Fibroblast of skin of left quadriceps (primary cell): ENCODE data around the gene HNRNPUL2.
A peak's percentile ranks its signal among the peaks of the same experiment; 100 is the strongest.

ENCODE experiments used
- DNase-seq, 2 experiments: peaks; one replicate each; pipeline ENCODE4 v3.0.0-alpha.2; 2013; ENCODE audit warnings: low read depth in 2 of 2

Gene HNRNPUL2

DNA sequence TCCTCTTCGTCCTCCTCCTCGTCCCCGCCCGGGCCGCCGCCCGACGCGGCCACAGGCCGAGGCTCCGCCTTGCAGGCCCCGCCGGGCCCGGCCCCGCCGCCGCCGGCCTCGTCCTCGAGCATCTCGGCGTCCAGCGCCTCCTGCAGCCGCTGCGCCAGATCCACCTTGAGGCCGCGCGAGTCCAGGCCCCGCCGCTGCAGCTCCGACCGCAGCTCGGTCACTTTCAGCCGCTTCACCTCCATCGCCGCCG lies 417 bp downstream of the HNRNPUL2 start:
- no peak for DNase-seq

DNA sequence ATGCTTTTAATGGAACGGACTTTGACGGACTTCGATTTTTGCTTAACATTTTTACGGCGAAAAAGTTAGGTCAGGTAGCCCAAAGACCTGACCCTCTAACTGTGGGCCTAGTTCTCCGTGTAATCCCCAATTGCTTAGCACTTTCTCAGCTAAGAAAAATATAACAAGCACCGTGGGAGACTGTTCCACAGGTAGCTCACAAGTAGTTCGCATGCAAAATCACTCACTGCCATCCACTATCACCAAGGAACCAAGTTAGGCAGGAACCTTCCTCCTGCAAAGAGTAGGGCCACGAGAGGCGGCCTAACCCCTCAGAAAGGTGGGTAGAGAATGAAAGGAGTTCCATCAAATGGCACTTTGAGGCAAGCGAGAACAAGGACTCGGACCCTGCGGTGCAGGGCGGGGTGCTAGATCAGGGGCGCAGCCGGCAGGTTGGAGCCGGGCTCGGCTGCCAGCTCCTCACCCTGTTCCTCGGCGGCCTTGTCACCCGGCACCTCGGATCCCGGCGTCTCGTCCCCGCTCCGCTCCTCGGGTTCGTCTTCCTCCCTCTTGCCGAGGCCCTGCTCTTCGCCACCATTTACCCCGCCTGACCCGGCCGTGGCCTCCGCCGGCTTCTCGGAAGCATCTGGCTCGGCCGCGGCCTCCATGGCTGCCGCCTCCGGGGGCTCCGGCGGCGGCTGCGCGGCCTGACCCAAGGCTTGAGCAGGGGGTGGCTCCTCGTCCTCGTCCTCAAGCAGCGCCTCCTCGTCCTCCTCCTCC lies 922 bp downstream of the HNRNPUL2 start:
- no peak for DNase-seq

- no peak for DNase-seq
Observed at GRCh38 chr11:62725646-62726045, 1.6 kb downstream of the HNRNPUL2 start.

DNA sequence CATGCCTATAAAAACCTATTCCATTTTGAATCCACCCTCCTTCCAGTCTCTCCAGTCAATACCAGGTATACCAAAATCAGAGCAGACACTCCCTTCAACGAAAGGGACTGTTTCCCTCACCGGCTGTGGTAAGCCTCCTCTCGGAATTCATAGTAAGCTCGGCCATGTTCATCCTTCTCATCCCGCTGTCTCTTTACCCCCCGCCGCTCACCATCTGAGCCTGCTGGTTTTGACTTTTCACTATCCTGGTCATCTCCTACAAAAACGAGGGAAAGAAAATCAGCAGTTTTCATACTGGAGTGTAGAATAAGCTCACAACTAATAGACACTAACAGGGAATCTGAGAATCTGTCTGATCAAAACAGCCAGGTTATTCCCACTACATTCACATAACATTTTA lies 3.1 kb downstream of the HNRNPUL2 start:
- DNase-seq: no peak

DNA sequence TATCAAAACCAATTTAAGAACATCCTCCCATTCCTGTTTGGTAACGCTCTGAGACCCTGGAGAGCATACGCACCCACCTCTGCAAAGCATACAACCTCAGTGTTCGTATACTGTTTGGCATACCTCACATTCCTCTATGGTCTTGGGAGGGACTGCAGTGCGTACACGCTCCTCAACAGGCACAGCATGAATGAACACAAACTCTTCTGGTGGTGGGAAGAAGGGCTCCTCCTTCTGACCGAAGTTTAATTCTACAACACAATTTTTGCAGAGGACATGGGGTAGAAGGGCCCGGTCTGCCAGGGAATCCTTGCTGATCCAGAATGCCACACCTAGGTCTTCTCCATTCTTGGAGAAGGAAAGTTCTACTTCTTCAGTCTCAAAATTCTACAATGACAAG lies 5.3 kb downstream of the HNRNPUL2 start:
- no peak for DNase-seq

DNA sequence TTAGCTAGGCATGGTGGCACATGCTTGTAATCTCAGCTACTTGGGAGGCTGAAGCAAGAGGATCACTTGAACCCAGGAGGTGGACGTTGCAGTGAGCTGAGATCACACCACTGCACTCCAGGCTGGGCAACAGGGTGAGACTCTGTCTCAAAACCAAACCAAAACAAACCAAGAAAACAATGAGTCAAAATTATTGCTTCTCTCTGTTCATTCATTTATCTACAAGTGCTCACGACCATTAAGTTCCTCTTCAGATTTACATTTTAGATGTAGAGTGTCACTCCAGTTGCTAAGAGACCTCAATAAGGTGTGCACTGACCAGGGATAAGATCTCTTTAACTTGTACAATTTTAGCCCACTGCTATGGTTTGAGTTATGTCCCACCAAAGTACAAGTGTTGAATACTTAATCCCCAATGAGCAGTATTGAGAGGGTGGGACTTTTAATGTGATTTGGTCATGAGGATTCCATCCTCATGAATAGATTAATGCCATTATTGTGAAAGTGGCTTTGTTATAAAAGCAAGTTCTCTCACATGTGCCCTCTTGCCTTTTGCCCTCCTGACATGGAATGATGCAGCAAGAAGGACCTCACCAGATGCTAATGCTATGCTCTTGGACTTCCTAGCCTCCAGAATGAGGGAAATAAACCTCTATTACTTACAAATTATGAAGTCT lies 7.8 kb downstream of the HNRNPUL2 start:
- DNase-seq: no peak

DNA sequence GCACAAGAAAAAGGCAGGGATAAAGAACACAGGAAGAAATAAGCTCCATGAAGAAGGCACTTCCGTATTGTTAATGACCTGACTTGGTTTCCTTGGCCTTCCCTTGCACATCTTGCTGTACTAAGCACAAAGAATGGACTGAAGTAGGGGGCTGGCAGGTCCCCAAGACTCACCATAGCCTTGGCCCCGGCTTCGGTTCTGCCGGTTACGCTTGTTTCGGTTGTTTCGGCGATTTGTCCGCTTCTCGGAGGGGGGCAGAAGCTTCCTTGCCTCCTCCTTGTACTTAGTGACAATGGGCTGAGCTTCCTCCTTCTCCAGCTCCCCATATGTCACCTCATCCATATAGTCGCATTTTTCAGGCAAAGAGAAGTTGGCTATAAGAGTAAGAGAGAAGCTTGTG lies 10.4 kb downstream of the HNRNPUL2 start:
- DNase-seq: no peak

- no peak for DNase-seq
Observed at GRCh38 chr11:62716206-62716605, 11.1 kb downstream of the HNRNPUL2 start.

DNA sequence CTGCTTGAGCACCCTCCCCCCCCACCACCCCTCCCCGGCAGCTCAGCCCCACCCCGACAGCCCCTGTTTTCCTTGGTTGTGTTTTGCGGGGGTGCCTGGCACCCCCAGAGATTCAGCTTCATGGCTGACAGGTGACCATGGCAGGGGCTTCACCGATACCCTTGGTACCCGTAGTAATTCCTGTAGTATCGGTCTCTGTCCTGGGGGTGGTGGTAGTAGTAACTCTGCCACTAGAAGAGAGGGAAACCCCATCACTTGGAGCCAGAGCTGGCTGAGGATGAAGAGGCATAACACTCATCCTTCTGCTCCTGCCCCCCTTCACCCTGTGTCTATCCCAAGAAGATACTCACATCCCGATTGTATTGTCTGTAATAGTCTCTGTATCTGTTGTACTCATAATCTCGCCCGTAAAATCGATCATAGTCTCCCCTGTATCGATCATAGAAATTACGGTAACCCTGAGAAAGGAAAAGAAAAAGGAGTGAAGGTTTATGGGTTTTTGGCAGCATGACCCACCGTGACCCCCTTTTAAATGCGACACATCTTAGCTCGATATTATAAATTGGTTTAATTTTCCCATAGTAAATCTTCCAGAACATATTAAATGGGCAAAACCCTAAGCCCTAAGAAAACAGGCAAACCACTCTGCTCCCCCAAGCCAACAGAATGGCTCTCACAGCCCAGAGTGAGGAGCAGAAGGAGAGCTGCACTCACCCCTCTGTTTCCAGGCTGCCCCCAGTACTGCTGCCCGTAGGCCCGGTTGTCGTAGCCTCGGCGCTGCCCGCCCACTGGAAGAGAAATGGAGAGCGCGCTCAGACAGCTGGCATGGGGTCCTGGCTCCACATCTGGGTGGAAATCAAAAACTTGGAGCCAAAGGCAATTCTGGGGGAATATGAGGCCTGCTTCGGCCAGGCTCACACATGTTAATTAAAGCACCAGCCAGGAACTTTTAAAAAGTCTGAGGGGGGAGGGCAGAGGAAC lies 11.8 kb downstream of the HNRNPUL2 start:
- DNase-seq: no peak

DNA sequence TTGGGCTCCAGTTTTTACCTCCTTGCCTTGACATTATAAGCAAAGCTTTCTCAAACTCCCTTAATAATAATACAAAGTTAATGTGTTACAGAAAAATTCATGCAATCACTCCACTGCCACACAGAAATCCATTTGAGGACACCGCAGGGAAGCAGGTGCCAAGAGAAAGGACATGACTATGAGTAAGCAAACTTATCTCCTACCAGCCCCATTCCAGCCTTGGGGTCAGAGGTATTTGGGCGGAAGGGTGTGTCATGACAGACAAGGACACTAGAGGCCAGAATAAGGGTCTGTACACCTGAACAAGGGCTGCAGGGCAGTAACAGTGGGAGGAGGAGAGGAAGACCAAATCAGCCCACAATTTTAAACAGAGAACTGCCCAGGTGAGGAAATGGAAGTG lies 13.9 kb downstream of the HNRNPUL2 start:
- DNase-seq: no peak

- no peak for DNase-seq
Observed at GRCh38 chr11:62712861-62713260, 14.4 kb downstream of the HNRNPUL2 start.

DNA sequence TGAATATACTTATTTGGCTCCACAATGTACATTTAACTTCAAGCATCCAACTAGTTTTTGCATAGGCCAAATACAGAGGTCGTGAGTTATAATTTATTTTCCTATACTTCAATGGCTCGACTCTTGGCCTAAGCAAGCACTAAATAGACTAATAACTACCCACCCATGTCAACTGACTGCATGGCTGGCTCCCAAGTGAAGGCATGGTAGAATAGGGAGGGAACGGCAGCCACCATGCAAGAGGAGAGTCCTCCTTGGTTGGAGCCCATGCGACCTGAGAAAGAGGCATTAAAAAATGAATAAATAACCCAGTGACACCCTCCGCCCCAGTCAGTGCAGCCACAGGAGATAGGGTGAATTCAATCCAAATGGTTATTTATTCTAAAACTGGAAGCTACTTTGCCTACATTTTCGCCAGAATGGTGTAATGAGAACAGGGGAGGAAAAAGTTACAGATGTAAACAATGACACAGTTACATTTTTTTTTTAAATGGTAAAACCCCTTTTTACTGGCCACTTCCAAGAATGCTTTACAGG lies 14.9 kb downstream of the HNRNPUL2 start:
- no peak for DNase-seq

GRCh38 chr11:62710001-62710345 lies 17.3 kb downstream of the HNRNPUL2 start:
- DNase-seq: no peak

DNA sequence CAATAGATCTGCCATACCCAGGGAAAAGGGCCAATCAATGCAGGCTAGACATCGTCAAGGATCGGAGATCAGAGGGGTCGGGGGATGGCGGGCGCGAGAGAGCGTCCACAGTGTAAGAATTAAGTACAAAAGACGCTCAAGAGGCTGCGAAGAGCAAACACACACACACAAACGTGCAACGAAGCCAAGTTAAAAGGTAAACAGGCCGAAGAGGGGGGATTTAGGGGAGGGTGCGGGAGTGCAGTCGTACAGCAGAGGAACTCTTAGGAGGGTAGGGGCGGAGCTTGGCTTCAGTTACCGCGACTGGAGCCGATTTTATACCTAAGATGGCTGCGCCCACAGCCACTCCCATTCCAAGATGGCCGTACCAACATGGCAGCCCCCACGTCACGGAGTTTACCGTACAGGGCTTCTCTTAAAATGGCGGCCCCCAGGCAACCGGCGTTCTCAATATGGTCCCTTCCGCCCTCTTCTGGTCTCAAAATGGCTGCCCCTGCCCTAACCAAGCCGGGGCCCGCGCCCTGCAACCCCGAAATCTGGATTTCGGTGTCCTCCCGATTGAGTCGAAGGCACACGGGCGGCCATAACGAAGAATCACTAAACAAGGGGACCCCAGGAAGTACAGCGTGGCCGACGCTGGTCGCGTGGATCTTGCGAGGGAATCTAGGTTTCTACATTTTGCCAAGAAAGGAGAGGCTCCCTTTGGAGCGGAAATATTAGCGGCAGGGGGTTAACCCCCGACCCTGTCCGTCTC lies 17.8 kb downstream of the HNRNPUL2 start:
- peak; percentile 95 for DNase-seq

DNA sequence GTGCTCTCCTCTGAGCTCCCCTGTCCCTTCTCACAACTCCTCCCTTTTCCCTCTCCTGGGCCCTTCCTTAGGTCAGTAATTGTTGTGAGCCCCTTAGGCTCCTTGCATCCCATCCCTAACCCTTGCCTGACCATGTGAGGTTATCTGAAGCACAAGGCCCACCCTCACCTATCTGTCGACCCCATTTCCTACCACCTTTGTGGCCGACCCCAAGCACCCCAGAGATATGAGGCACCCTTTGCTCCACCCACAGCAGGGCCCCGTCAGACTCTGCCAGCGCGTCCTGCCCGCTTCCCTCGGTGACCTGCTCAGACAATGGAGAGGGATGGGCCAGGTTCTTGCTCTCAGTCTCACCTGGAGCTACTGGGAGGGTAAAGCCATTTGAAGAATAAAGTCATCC lies 18.5 kb downstream of the HNRNPUL2 start:
- no peak for DNase-seq

GRCh38 chr11:62708392-62708791 lies 18.9 kb downstream of the HNRNPUL2 start:
- DNase-seq: no peak

GRCh38 chr11:62707277-62707861 lies 19.9 kb downstream of the HNRNPUL2 start, which contains the start of the genes BSCL2 and GNG3:
Gene BSCL2 (minus strand): TSS chr11:62707424. CDS start chr11:62707195, 229 bp downstream.
Gene GNG3 (plus strand): TSS chr11:62707676. CDS start chr11:62708296, 620 bp downstream.
- no peak for DNase-seq

DNA sequence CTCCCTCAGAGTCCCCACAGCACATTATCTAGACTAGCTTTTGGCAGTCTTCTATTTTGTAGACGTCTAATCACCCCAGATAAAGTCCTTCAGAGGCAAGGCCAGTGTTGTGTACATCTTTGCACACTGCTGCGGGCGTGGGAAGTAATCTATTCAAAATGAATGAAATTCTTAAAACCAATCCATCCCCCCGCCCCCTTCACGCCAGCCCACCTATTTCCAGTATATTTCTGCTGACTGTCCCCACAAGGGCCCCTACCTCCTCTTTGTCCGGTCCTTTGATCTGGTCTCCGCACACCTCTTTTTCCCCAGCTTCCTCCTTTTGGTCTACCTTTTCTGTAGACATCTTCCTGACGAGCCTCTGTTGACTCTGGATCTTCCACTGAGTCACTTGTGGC lies 20.4 kb downstream of the HNRNPUL2 start:
- DNase-seq: no peak

DNA sequence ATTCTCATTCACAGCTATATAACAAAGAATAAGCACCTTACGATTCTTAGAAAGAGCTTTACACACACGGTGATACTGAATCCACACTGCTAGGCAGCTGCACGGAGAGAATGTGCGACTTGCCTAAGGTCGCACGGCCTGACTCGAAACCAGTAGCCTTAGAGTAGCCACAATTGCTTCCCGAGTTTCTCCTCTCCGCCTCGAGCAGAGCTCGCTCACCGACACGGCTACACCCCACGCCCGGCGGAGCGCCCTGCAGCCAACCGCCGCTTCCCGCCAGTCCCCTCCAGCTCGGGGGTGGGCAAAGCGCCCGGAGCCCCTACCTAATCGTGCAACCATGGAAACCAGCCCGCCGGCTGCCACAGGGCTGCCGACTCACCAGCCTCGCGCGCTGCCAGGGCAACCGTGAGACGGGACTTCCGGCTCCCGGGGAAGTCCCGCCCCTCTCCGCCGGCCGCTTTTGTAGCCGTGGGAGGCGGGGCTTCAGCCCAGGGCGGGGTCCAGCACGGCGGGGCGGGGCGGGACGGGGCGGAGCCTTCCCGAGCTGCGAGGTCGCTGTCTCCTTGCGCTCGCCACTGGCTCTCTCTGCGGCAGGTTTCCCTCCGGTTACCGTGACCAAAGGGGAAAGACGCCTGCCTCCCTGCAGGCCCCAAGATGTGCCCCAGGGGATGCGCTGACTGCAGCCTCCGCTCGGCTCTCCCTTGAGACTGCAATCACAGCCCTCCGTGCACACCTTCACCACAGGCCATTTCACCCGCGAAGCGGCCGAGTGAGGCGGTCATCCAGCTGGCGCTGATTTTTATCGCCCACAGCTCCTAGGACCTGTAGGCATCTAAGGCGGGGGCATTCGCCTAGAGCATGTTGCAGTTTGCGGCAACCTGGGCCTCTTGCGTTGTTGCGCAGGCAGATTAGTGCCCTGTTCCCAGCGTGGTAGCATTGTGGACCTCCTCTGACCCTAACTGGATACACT lies 21.1 kb downstream of the HNRNPUL2 start:
- peak; percentile 82 to 84 for DNase-seq

DNA sequence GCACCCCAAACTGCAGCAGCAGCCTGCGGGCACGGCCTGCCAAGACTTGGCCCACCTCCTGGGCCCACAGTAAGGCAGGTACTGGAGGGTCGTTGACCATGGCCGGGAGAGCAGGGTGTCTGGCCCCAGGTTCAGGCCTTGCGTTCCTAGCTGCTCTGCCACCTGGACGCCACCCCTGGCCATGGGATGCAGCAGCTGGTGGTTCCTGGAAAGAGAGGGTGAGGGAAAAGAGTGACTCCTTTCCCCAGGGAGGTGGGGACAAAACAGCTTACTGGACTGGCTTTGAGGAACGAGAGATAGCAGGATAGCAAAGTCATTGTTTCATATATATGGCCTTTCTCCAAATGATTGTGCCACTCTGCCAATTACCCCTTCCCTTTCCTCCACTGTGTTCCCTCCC lies 21.8 kb downstream of the HNRNPUL2 start:
- no peak for DNase-seq
